Osteoblast (primary cell): Measurements from ENCODE around the gene ITGA2. TPM values are rescaled to one million over a fixed set of nuclear protein-coding genes. Genes with fewer than 3 reads are reported as not detected.

Experiments
- DNase-seq: peaks from one replicate; pipeline ENCODE4 v3.0.0; 2011; ENCODE audit warnings: low spot score, mixed read lengths; ENCODE audit not compliant: insufficient read length; ENCODE audit errors: missing footprints
- H2AFZ ChIP-seq: 2 replicates; pipeline ENCODE4 v1.6.0; 2011; ENCODE audit warnings: mild to moderate bottlenecking, low read length
- H3K27ac ChIP-seq: 2 replicates; pipeline ENCODE4 v1.5.1; 2011; ENCODE audit warnings: mild to moderate bottlenecking, low read depth, low read length, moderate library complexity
- H3K27me3 ChIP-seq: 2 replicates; pipeline ENCODE4 v1.6.0; 2012; ENCODE audit warnings: mild to moderate bottlenecking, control low read depth, inconsistent platforms, low read length, moderate library complexity; ENCODE audit not compliant: insufficient read depth
- H3K36me3 ChIP-seq: 2 replicates; pipeline ENCODE4 v1.5.1; 2011; ENCODE audit warnings: mild to moderate bottlenecking, low read length, control low read depth, moderate library complexity; ENCODE audit not compliant: insufficient read depth
- H3K4me1 ChIP-seq: 2 replicates; pipeline ENCODE4 v1.5.1; 2011; ENCODE audit warnings: mild to moderate bottlenecking, low read length, control low read depth, moderate library complexity; ENCODE audit not compliant: insufficient read depth
- H3K4me2 ChIP-seq: 2 replicates; pipeline ENCODE4 v1.6.0; 2011; ENCODE audit warnings: mild to moderate bottlenecking, low read length; ENCODE audit not compliant: insufficient read depth
- H3K4me3 ChIP-seq: fragments of 200-600 bp; sonication (generic); 3 replicates; pipeline ENCODE4 v1.5.1; 2012; ENCODE audit warnings: mild to moderate bottlenecking, low read length, inconsistent platforms; ENCODE audit not compliant: insufficient read depth
- H3K79me2 ChIP-seq: 2 replicates; pipeline ENCODE4 v1.6.0; 2012; ENCODE audit warnings: mild to moderate bottlenecking, low read length, control low read depth, inconsistent platforms; ENCODE audit not compliant: insufficient read depth
- H3K9me3 ChIP-seq: 2 replicates; pipeline ENCODE4 v1.5.1; 2011; ENCODE audit warnings: low read depth, low read length, control low read depth
- H4K20me1 ChIP-seq: 2 replicates; pipeline ENCODE4 v1.6.0; 2012; ENCODE audit warnings: mild to moderate bottlenecking, low read length, control low read depth; ENCODE audit not compliant: insufficient read depth
- total RNA-seq: library from RNA; depleted of rRNA; stranded (reverse); fragments of >200 nt; gene quantifications from 2 replicates; pipeline ENCODE4 v1.2.3, GENCODE V29; 2012
- TF ChIP-seq, protein P1 (sequence below): IDR thresholded peaks from 2 replicates; pipeline ENCODE4 v1.5.1; 2011; ENCODE audit warnings: mild to moderate bottlenecking, low read depth, low read length, moderate library complexity; ENCODE audit errors: extremely low read depth

Gene ITGA2
- 2.7 and 2.9 TPM in 2 replicates for total RNA-seq

GRCh38 chr5:52989025-52989780, at the start of gene ITGA2:
ITGA2 (plus strand) TSS chr5:52989352; CDS start chr5:52989469, 117 bp downstream.
- H3K4me1 ChIP-seq: peaks cover 26% of the 10 kb centered on the region
- peak; percentile 87 for DNase-seq

DNA sequence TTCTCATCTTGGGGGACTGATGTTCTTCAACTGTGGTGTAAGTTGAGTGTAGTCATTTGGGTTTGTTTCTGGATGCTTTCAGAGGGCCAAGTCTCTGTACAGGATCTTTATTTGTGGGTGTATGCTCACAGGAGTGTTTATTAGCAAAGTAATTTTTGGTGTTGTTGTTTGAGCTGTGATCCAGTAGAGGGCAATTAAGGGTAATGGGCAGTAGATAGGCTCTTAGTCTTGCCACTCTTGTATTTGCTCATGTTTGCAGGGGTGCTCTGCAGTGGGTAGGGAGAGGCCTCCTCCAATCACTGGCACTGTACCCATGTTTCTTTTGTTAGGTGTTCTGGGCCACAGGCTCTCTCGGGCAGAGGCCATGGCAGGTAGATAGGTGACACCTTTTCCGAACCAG, 45.9 kb upstream of the ITGA2 start:
- Histone ChIP-seq H3K4me1 (peaks cover 4% of the 10 kb centered on the region), H2AFZ (no peak overlapping the region), H3K4me2 (no peak overlapping the region), H3K9me3 (no peaks in the 10 kb centered on the region), H3K4me3 (no peak overlapping the region), H3K79me2 (no peaks in the 10 kb centered on the region), H3K36me3 (no peaks in the 10 kb centered on the region), H4K20me1 (no peaks in the 10 kb centered on the region), H3K27me3 (no peaks in the 10 kb centered on the region), H3K27ac (no peak overlapping the region)
- peak; percentile 4 for DNase-seq
- TF ChIP-seq, protein P1, sequence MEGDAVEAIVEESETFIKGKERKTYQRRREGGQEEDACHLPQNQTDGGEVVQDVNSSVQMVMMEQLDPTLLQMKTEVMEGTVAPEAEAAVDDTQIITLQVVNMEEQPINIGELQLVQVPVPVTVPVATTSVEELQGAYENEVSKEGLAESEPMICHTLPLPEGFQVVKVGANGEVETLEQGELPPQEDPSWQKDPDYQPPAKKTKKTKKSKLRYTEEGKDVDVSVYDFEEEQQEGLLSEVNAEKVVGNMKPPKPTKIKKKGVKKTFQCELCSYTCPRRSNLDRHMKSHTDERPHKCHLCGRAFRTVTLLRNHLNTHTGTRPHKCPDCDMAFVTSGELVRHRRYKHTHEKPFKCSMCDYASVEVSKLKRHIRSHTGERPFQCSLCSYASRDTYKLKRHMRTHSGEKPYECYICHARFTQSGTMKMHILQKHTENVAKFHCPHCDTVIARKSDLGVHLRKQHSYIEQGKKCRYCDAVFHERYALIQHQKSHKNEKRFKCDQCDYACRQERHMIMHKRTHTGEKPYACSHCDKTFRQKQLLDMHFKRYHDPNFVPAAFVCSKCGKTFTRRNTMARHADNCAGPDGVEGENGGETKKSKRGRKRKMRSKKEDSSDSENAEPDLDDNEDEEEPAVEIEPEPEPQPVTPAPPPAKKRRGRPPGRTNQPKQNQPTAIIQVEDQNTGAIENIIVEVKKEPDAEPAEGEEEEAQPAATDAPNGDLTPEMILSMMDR: peak; percentile 21

More at GRCh38 chr5:52989025-52989780, at the start of gene ITGA2:
- Histone ChIP-seq H3K4me2 (peak within 1 kb of the TSS; percentile 97), H3K79me2 (peaks cover 24% of the 10 kb centered on the region), H3K9me3 (no peaks in the 10 kb centered on the region), H3K27ac (peak within 1 kb of the TSS; percentile 40), H3K4me3 (peak within 1 kb of the TSS; percentile 84), H3K36me3 (peaks cover 4% of the 10 kb centered on the region), H3K27me3 (no peaks in the 10 kb centered on the region), H2AFZ (peak within 1 kb of the TSS; percentile 91), H4K20me1 (no peaks in the 10 kb centered on the region)
- TF ChIP-seq, protein P1: no peak

DNA sequence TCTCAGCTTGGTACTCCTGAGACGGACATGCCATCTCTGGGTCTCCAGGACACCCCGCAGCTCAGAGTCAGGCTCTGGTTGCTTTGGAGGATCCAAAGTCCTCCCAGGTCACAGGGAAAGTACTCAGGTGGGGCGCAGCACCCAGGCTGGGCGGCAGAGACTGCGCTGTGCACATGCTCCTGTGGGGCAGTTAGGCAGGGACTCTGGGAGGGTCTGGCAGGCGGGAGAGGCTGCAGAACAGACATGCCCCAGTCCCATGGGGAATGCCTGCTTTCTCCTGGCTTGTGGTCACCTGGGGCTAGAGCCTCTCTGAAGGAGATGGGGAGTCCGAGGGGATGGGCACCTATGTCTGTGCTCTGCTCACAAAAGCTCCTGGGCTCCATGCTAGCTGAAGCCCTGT, 45.3 kb upstream of the ITGA2 start:
- H3K79me2 ChIP-seq: no peaks in the 10 kb centered on the region
- no peak overlapping the region for H3K4me3 ChIP-seq
- no peak overlapping the region for H3K4me2 ChIP-seq
- H4K20me1 ChIP-seq: no peaks in the 10 kb centered on the region
- H3K27ac ChIP-seq: no peak overlapping the region
- TF ChIP-seq, protein P1: no peak
- H3K36me3 ChIP-seq: no peaks in the 10 kb centered on the region
- no peak overlapping the region for H2AFZ ChIP-seq
- no peaks in the 10 kb centered on the region for H3K27me3 ChIP-seq
- no peak for DNase-seq
- peaks cover 9% of the 10 kb centered on the region for H3K4me1 ChIP-seq
- H3K9me3 ChIP-seq: no peaks in the 10 kb centered on the region

DNA sequence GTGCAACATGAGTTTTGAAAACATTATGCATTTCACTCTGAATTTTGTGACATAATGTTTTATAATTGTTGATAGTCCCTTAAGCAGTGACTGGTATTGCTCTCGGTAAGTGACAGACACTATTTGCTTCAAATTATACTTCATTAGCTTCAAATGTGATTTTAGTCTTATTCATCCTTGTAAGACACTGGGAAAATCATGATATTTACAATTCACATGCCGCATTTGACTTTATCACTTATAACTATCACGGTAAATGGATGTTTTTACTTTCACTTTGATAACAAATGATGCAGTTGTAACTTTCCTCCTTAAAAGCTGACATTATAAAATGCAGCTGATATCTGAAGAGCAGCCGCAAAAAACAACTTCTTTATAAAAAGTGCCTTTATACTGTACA, 44.1 kb upstream of the ITGA2 start:
- Histone ChIP-seq H3K27ac (no peak overlapping the region), H4K20me1 (no peaks in the 10 kb centered on the region), H3K4me1 (peaks cover 10% of the 10 kb centered on the region), H3K4me2 (peak overlapping the region; percentile 44), H3K4me3 (peak overlapping the region; percentile 47), H3K27me3 (no peaks in the 10 kb centered on the region), H2AFZ (peak overlapping the region; percentile 12), H3K9me3 (no peaks in the 10 kb centered on the region), H3K79me2 (no peaks in the 10 kb centered on the region), H3K36me3 (no peaks in the 10 kb centered on the region)
- TF ChIP-seq, protein P1: no peak
- no peak for DNase-seq
